WTC11 (cell line): Measurements from ENCODE around the gene RAPGEF5. TPM values are rescaled to one million over a fixed set of nuclear protein-coding genes. Genes with fewer than 3 reads are reported as not detected.

Experiments used
- ATAC-seq: fragments of 200-7000 bp; cut with Tn5 transposase; 2 replicates; pipeline ENCODE4 v1.10.0; 2021; ENCODE audit warnings: mild to moderate bottlenecking, moderate library complexity
- CTCF ChIA-PET: fragments of 300-600 bp; sonication (Branson Sonifier 250); formaldehyde crosslinking; loops from one replicate; lab custom pipeline; 2021; ENCODE audit warnings: antibody characterized with exemption; lab: Charles Lee
- POLR2A ChIA-PET: fragments of 350-600 bp; sonication (Branson Sonifier 250); formaldehyde crosslinking; loops from one replicate; lab custom pipeline; 2021; ENCODE audit warnings: antibody characterized with exemption; lab: Charles Lee
- DNase-seq: peaks from one replicate; pipeline ENCODE4 v3.0.0; 2021; ENCODE audit warnings: low spot score
- H3K27ac Mint-ChIP-seq: 2 replicates; pipeline ENCODE4 v1.8.0; 2021; ENCODE audit warnings: mixed read lengths
- H3K27me3 Mint-ChIP-seq: 2 replicates; pipeline ENCODE4 v1.8.0; 2021; ENCODE audit warnings: low read depth, mild to moderate bottlenecking, moderate library complexity, mixed read lengths
- H3K36me3 Mint-ChIP-seq: 2 replicates; pipeline ENCODE4 v1.8.0; 2021; ENCODE audit warnings: mixed read lengths
- H3K4me1 Mint-ChIP-seq: 2 replicates; pipeline ENCODE4 v1.8.0; 2022; ENCODE audit warnings: mixed read lengths
- H3K4me3 Mint-ChIP-seq: 2 replicates; pipeline ENCODE4 v1.8.0; 2021; ENCODE audit warnings: mild to moderate bottlenecking, moderate library complexity, mixed read lengths
- H3K9me3 Mint-ChIP-seq: 2 replicates; pipeline ENCODE4 v1.8.0; 2021; ENCODE audit warnings: mixed read lengths
- AR ChIP-seq: fragments of 250-450 bp; sonication (Bioruptor Pico); IDR thresholded peaks from 2 replicates; pipeline ENCODE4 v1.9.0; 2021; ENCODE audit warnings: mild to moderate bottlenecking
- ATF1 ChIP-seq: sonication (generic); formaldehyde crosslinking; IDR thresholded peaks from 2 replicates; pipeline ENCODE4 v1.8.1; 2023; ENCODE audit warnings: mild to moderate bottlenecking, moderate library complexity, missing genetic modification reagents
- ATF2 ChIP-seq: sonication (generic); formaldehyde crosslinking; IDR thresholded peaks from 2 replicates; pipeline ENCODE4 v1.8.1; 2022; ENCODE audit warnings: low read depth, missing genetic modification reagents, borderline replicate concordance
- ATF6 ChIP-seq: sonication (generic); formaldehyde crosslinking; IDR thresholded peaks from 2 replicates; pipeline ENCODE4 v1.8.1; 2023; ENCODE audit warnings: mild to moderate bottlenecking, missing genetic modification reagents
- CREB1 ChIP-seq: sonication (generic); formaldehyde crosslinking; IDR thresholded peaks from 2 replicates; pipeline ENCODE4 v1.8.0; 2023; ENCODE audit warnings: mild to moderate bottlenecking, missing genetic modification reagents
- GABPB1 ChIP-seq: sonication (generic); formaldehyde crosslinking; IDR thresholded peaks from 2 replicates; pipeline ENCODE4 v1.8.1; 2023; ENCODE audit warnings: mild to moderate bottlenecking, missing genetic modification reagents
- HMGA2 ChIP-seq: fragments of 250-450 bp; sonication (Bioruptor Pico); IDR thresholded peaks from 2 replicates; pipeline ENCODE4 v1.4.0; 2021; ENCODE audit warnings: mild to moderate bottlenecking, moderate library complexity
- JAZF1 ChIP-seq: fragments of 250-450 bp; sonication (Bioruptor Pico); IDR thresholded peaks from 2 replicates; pipeline ENCODE4 v1.9.0; 2021; ENCODE audit warnings: moderate library complexity, mild to moderate bottlenecking, inconsistent platforms
- KAT7 ChIP-seq: sonication (generic); formaldehyde crosslinking; IDR thresholded peaks from 2 replicates; pipeline ENCODE4 v1.8.1; 2023; ENCODE audit warnings: missing genetic modification reagents, mild to moderate bottlenecking, borderline replicate concordance
- MAX ChIP-seq: sonication (generic); formaldehyde crosslinking; IDR thresholded peaks from 2 replicates; pipeline ENCODE4 v1.8.0; 2022; ENCODE audit warnings: mild to moderate bottlenecking, missing genetic modification reagents
- MXD4 ChIP-seq: fragments of 250-450 bp; sonication (Bioruptor Pico); IDR thresholded peaks from 2 replicates; pipeline ENCODE4 v1.8.0; 2021; ENCODE audit warnings: mild to moderate bottlenecking, moderate library complexity, borderline replicate concordance
- MYBL2 ChIP-seq: sonication (generic); formaldehyde crosslinking; IDR thresholded peaks from 2 replicates; pipeline ENCODE4 v1.8.1; 2023; ENCODE audit warnings: mild to moderate bottlenecking, moderate library complexity, missing genetic modification reagents
- NFATC4 ChIP-seq: fragments of 250-450 bp; sonication (Bioruptor Pico); IDR thresholded peaks from 2 replicates; pipeline ENCODE4 v1.9.0; 2021; ENCODE audit warnings: mild to moderate bottlenecking
- NR2C2 ChIP-seq: sonication (generic); formaldehyde crosslinking; IDR thresholded peaks from 2 replicates; pipeline ENCODE4 v1.8.0; 2022; ENCODE audit warnings: mild to moderate bottlenecking, missing genetic modification reagents
- NR3C1 ChIP-seq: sonication (generic); formaldehyde crosslinking; conservative IDR thresholded peaks from 2 replicates; pipeline ENCODE4 v1.8.1; 2023; ENCODE audit warnings: low read depth, mild to moderate bottlenecking, missing genetic modification reagents
- SMAD3 ChIP-seq: sonication (generic); formaldehyde crosslinking; IDR thresholded peaks from 2 replicates; pipeline ENCODE4 v1.8.0; 2022; ENCODE audit warnings: missing genetic modification reagents, mild to moderate bottlenecking, borderline replicate concordance
- USF1 ChIP-seq: sonication (generic); formaldehyde crosslinking; IDR thresholded peaks from 2 replicates; pipeline ENCODE4 v1.8.0; 2022; ENCODE audit warnings: mild to moderate bottlenecking, missing genetic modification reagents
- ZNF232 ChIP-seq: sonication (generic); formaldehyde crosslinking; IDR thresholded peaks from 2 replicates; pipeline ENCODE4 v1.8.0; 2022; ENCODE audit warnings: mild to moderate bottlenecking, missing genetic modification reagents
- ZSCAN18 ChIP-seq: fragments of 250-450 bp; sonication (Bioruptor Pico); IDR thresholded peaks from 2 replicates; pipeline ENCODE4 v2.1.2; 2022; ENCODE audit warnings: mild to moderate bottlenecking, moderate library complexity
- total RNA-seq: library from RNA; stranded (reverse); gene quantifications from 3 replicates; pipeline ENCODE4 v1.2.3, GENCODE V29; 2021

The RAPGEF5 gene
- total RNA-seq, 1 experiment from 2014 or later, result 12.3 TPM

- Mint-ChIP-seq H3K27ac (no peak overlapping the region), H3K4me1 (peaks cover 9% of the 10 kb centered on the region), H3K9me3 (peaks cover 16% of the 10 kb centered on the region), H3K4me3 (no peak overlapping the region), H3K27me3 (no peaks in the 10 kb centered on the region), H3K36me3 (peaks cover 31% of the 10 kb centered on the region)
- ATAC-seq, result no peak
- ChIA-PET CTCF (no interaction called here), POLR2A (no interaction called here)
- TF ChIP-seq SMAD3 (CRISPR knock-in tag) (no peak), KAT7 (CRISPR knock-in tag) (no peak), MAX (CRISPR knock-in tag) (no peak), NR2C2 (no peak), JAZF1 (no peak), GABPB1 (CRISPR knock-in tag) (no peak), CREB1 (no peak), USF1 (CRISPR knock-in tag) (no peak)
- no peak for DNase-seq
Observed at GRCh38 chr7:22305706-22306105, 51.2 kb downstream of the RAPGEF5 start.

- Mint-ChIP-seq H3K27ac (no peak overlapping the region), H3K27me3 (no peaks in the 10 kb centered on the region), H3K4me3 (no peak overlapping the region), H3K4me1 (peaks cover 9% of the 10 kb centered on the region), H3K9me3 (peaks cover 16% of the 10 kb centered on the region), H3K36me3 (peaks cover 36% of the 10 kb centered on the region)
- ATAC-seq (no peak), DNase-seq (no peak)
- TF ChIP-seq NFATC4 (CRISPR knock-in tag), result no peak
- TF ChIP-seq MXD4, result no peak
- TF ChIP-seq MYBL2 (CRISPR knock-in tag), result no peak
- no peak for TF ChIP-seq ZSCAN18 (CRISPR knock-in tag)
- no peak for TF ChIP-seq ATF1 (CRISPR knock-in tag)
- TF ChIP-seq ATF6, result no peak
- no peak for TF ChIP-seq ZNF232
- TF ChIP-seq KAT7 (CRISPR knock-in tag), result no peak
- no peak for TF ChIP-seq AR
- no peak for TF ChIP-seq NR3C1 (CRISPR knock-in tag)
- no peak for TF ChIP-seq ATF2 (CRISPR knock-in tag)
- TF ChIP-seq HMGA2 (CRISPR knock-in tag), result no peak
- CTCF ChIA-PET, result interaction anchor here (0.9 to 1.1 kb wide), 3 partner anchors 11 to 193 kb away, joined by 4 to 9 read pairs (median 4); no protein-coding TSS in a partner anchor
- POLR2A ChIA-PET, result no interaction called here
Observed at GRCh38 chr7:22302951-22303423, 54.0 kb downstream of the RAPGEF5 start.
